Measurements from ENCODE around the gene LASP1NB.
"Not testable (repeated sequence)": the region's sequence is repeated elsewhere in the genome, so short reads cannot be mapped to it uniquely, and the experiment has no call there.

LASP1NB gene

GRCh38 chr17:38926293-38927070 is 1.1 kb downstream of the LASP1NB start:
- H3K4me3 ChIP-seq, result no peak overlapping the region
- no peaks in the 10 kb centered on the region for H3K27me3 ChIP-seq
- TF ChIP-seq CTCF (IDR thresholded peaks at IDR 0.05) (no peak), POLR2A (IDR thresholded peaks at IDR 0.05) (no peak)
- intact Hi-C loops (cut with DNase I), result no loop called here
- peak overlapping the region in 1 of 5 donors; percentile 43 for H3K27ac ChIP-seq
- no peaks in the 10 kb centered on the region for H3K36me3 ChIP-seq (replicated peaks in 1 of 2)
- no peaks in the 10 kb centered on the region for H3K9me3 ChIP-seq (replicated peaks in 1 of 3)
- no peak for DNase-seq
- H3K4me1 ChIP-seq (replicated peaks in 1 of 2), result peaks cover 5 to 18% of the 10 kb centered on the region in 2 donors
- 64 to 74% (median 65%) methylated on average over 2 of the region's 2 CpGs for WGBS, 4 donors

- H3K4me1 ChIP-seq (replicated peaks in 1 of 2); H3K36me3 ChIP-seq (replicated peaks in 1 of 2); H3K4me3 ChIP-seq; H3K27ac ChIP-seq; intact Hi-C loops (cut with DNase I); H3K27me3 ChIP-seq; H3K9me3 ChIP-seq (replicated peaks in 1 of 3); DNase-seq: not testable (repeated sequence)
- WGBS, 4 donors, result 87 to 100% (median 94%) methylated on average over 2 to 27 of the region's 36 CpGs; no CpG with 5 or more reads in 1 of the 4 donors
Observed at GRCh38 chr17:38930782-38931181, 5.4 kb downstream of the LASP1NB start.

- DNase-seq; H3K4me3 ChIP-seq; H3K27ac ChIP-seq; intact Hi-C loops (cut with DNase I); H3K36me3 ChIP-seq (replicated peaks in 1 of 2); H3K9me3 ChIP-seq (replicated peaks in 1 of 3); H3K27me3 ChIP-seq; H3K4me1 ChIP-seq (replicated peaks in 1 of 2): not testable (repeated sequence)
- WGBS, 4 donors, result 69 to 85% (median 72%) methylated on average over 9 of the region's 9 CpGs
Observed at GRCh38 chr17:38933962-38934361, 8.5 kb downstream of the LASP1NB start.

- no peak overlapping the region for H3K4me3 ChIP-seq
- H3K27me3 ChIP-seq, result no peaks in the 10 kb centered on the region
- no peak for DNase-seq
- H3K4me1 ChIP-seq (replicated peaks in 1 of 2), result no peaks in the 10 kb centered on the region
- no peaks in the 10 kb centered on the region for H3K9me3 ChIP-seq (replicated peaks in 1 of 3)
- intact Hi-C loops (cut with DNase I), result no loop called here
- no peak overlapping the region for H3K27ac ChIP-seq
- TF ChIP-seq POLR2A (IDR thresholded peaks at IDR 0.05), result no peak
- no peak for TF ChIP-seq CTCF (IDR thresholded peaks at IDR 0.05)
- no peaks in the 10 kb centered on the region for H3K36me3 ChIP-seq (replicated peaks in 1 of 2)
Observed at GRCh38 chr17:38939987-38940386, 14.6 kb downstream of the LASP1NB start.

- no peak for TF ChIP-seq POLR2A (IDR thresholded peaks at IDR 0.05)
- no peak for TF ChIP-seq CTCF (IDR thresholded peaks at IDR 0.05)
- Histone ChIP-seq H3K36me3 (replicated peaks in 1 of 2) (no peaks in the 10 kb centered on the region), H3K4me1 (replicated peaks in 1 of 2) (no peaks in the 10 kb centered on the region), H3K4me3 (no peak overlapping the region), H3K27me3 (no peaks in the 10 kb centered on the region), H3K27ac (no peak overlapping the region), H3K9me3 (replicated peaks in 1 of 3) (no peaks in the 10 kb centered on the region)
- DNase-seq, result no peak
- intact Hi-C loops (cut with DNase I), result no loop called here
- 88 to 95% (median 91%) methylated on average over 1 of the region's 1 CpG for WGBS, 4 donors
Observed at GRCh38 chr17:38940404-38940803, 15.0 kb downstream of the LASP1NB start.
